Activated CD8-positive, alpha-beta memory T cell treated with anti-CD3 and anti-CD28 coated beads for 24 hours (primary cell): ENCODE measurements around the gene CPEB4.

ENCODE experiments used
- DNase-seq: peaks from one replicate; pipeline ENCODE4 v3.0.0-alpha.2; 2020

Gene CPEB4

GRCh38 chr5:173885475-173886010 lies 2.6 kb upstream of the CPEB4 start:
- no peak for DNase-seq

DNA sequence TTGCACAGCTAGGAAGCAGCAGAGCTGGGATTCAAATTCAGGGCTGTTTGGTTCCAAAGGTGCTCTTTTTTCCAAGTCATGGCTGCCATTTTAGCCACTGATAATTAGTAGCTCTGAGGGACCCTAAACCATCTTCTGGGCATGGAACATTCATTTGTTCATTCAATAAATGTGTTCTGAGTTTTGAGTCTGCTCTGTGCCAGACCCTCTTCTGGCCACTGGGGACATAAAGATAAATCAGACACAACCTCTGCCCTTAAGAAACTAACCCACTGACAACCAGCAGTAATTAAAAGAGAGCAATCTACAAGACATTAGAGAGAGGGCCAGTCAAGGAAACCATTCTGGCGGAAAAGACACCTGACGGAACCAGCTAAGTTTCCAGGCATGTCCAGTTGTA lies 2.0 kb upstream of the CPEB4 start:
- no peak for DNase-seq

- DNase-seq: no peak
Observed at GRCh38 chr5:173888473-173889131, 453 bp downstream of the CPEB4 start.

GRCh38 chr5:173890195-173890991 lies 2.2 kb downstream of the CPEB4 start:
- DNase-seq: no peak

GRCh38 chr5:173891308-173892116 lies 3.4 kb downstream of the CPEB4 start:
- DNase-seq: no peak

DNA sequence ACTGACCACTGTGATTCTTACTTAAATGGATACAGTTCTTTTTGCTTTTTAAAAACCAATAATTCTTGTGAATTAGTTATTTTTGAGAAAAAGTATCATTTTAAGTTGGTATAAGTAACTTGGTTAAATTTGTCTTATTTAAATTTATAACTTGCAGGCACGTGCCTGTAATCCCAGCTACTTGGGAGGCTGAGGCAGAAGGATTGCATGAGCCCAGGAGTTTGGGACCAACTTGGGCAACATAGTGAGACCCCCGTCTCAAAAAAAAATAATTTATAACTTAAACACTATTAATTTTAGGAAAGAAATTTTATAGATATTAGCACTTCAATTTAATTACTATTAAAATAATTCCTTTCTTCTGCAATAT lies 5.0 kb downstream of the CPEB4 start:
- no peak for DNase-seq

- DNase-seq: no peak
Observed at GRCh38 chr5:173895401-173896165, 7.4 kb downstream of the CPEB4 start.

GRCh38 chr5:173896631-173897030 lies 8.5 kb downstream of the CPEB4 start:
- DNase-seq: no peak

DNA sequence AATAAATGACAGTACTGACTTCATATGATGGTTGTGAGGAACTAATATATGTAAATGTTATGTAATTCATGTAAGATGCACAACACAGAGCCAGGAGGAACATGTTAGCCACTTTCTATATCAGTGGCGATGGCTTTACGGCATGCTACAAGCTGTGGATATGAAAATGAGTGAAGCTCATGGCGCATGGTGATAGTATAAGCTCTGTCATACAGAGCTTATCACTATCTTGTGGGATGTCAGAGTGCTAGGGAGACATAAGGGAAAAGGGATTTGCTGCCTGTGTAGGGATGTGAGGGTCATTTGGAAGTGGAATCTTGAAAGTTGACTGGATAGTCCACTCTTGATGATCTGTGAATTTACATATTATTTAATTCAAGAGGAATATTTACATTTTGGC lies 13.6 kb downstream of the CPEB4 start:
- no peak for DNase-seq

GRCh38 chr5:173902334-173902733 lies 14.2 kb downstream of the CPEB4 start:
- no peak for DNase-seq

- no peak for DNase-seq
Observed at GRCh38 chr5:173902743-173903142, 14.6 kb downstream of the CPEB4 start.

DNA sequence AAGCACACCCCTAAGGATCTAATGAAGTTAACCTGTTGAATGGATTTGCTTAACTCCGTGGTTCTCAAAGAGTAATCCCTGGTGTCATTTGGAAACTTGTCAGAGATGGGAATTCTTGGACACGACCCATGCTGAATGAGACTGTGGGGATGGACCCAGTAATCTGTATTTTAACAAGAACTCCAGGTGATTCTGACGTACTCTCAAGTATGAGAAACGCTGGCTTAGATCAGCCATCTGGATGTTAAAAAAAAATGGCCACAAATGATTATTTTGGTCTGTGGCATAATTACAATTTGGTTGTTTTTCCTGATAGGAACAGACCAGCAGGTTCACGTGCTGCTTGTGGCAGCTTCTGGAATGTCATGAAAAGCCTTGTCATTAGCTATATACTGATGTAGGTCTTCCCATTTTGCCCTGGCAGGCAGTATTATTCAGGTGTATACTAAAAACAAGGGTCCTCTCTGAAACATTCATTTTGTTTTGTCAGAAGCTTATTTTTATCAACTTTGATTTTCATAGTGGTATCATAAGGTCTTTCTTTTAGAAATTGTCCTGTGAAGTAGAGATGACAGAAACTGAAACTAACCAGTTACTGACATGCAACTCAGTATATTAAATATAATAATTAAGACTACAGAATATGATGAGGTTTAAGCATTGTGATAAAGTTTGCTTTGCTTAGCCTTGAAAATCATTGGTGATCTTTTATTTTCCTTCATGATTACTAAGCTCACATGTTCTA lies 15.4 kb downstream of the CPEB4 start:
- no peak for DNase-seq

DNA sequence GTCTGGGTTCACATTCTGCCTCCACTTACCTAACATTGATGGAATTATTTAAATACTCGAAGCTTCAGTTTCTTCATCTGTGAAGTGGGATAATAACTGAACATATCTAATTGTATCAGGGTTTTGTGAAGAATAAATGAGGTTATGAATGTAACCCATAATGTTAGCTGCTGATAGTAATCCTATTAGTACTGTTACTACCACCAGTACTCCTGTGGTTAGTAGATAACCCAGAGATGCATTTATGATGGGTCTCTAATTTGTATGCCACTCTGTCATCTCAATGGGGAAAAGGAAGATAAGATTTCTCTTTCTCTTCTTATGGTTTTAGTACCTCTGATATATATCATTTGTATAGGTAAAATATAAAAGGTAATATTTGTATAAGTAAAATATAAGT lies 16.0 kb downstream of the CPEB4 start:
- no peak for DNase-seq

DNA sequence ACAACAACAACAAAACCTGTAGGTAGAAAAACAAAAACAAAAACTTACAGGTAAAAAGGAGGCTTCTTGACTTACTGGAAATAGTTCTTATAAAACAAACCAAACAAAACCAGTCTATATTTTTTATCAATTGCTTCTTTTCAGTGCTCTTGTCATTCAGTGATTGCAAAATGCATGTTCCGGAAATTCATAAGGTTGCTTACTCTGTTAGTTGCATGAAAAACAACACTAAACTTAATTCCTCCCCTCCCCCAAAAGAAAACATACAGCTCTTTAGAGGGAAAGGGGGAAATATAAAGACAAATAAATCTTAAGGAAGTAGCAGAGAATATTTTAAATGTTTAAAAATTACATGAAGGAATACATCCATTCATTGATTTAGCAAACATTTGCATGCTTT lies 19.1 kb downstream of the CPEB4 start:
- DNase-seq: no peak

- no peak for DNase-seq
Observed at GRCh38 chr5:173907686-173908371, 19.7 kb downstream of the CPEB4 start.

DNA sequence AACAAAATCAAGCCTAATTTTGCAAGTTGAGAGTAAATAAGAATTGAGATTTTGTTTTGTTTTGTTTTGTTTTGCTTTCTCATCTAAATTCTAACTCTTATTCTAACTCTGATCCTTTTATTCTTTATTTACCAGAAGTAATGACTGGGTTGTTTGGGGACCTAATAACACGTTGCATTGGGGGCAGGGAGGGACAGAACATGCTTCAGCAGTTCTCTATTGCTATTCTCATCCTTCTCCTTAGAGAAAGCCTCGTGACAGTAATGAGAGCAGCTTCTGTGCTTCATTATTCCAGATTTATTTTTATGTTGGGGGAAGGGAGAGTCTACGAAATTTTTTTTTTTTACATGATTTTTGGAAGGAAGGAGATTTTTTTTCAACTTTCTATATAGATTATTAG lies 21.1 kb downstream of the CPEB4 start:
- DNase-seq: no peak

- no peak for DNase-seq
Observed at GRCh38 chr5:173910215-173910614, 22.1 kb downstream of the CPEB4 start.

DNA sequence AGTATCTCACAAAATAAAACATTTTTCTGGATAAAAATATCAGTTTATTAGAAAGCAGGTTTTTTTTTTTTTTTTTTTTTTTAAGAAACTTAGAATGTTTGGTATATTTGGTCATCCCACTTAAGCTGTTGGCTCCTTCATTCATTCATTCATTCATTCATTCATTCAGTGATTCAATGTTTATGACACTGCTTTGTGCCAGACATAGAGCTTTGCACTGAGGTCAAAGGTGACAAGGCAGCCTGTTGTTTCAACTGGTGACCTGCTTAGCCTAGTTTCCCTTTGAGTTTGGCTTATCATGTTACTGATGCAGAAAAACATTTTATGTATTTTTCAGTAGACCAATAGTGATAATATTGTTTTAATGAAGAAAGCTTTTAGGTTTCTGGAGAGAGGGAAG lies 23.5 kb downstream of the CPEB4 start:
- no peak for DNase-seq

GRCh38 chr5:173913686-173914321 lies 25.7 kb downstream of the CPEB4 start:
- no peak for DNase-seq

GRCh38 chr5:173915310-173916014 lies 27.3 kb downstream of the CPEB4 start:
- no peak for DNase-seq
